ENCODE results near the gene NISCH. TPM values are rescaled to one million over a fixed set of nuclear protein-coding genes. Genes with fewer than 3 reads are reported as not detected.
"Not testable (repeated sequence)": the region's sequence is repeated elsewhere in the genome, so short reads cannot be mapped to it uniquely, and the experiment has no call there.

Gene NISCH
- total RNA-seq, 1 donor from 2014 or later: 70.0 TPM

DNA sequence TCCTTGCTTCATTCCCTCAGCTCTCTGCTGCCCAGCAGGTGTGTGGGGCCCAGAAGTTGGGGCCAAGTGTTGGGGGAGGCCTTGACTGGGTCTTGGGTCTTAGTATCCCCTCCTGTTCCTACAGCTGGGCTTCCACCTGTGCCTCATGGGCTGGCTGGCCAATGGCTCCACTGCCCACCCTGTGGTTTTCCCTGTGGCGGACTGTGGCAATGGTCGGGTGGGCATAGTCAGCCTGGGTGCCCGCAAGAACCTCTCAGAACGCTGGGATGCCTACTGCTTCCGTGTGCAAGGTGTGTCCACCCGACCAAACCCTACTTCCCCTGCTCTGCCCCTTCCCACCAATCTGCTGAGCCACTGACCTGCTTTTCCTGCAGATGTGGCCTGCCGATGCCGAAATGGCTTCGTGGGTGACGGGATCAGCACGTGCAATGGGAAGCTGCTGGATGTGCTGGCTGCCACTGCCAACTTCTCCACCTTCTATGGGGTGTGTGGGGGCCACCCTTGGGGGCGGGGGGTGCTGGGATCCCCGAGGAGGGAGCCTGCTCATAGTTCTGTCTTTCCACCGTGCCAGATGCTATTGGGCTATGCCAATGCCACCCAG, 67.3 kb downstream of the NISCH start:
- Mint-ChIP-seq H3K36me3 (ENCODE audit: low read depth) (peaks cover 5% of the 10 kb centered on the region), H3K27me3 (ENCODE audit: low read depth) (no peaks in the 10 kb centered on the region), H3K9me3 (no peaks in the 10 kb centered on the region), H3K4me3 (ENCODE audit: low read depth) (no peak overlapping the region), H3K27ac (no peak overlapping the region), H3K4me1 (ENCODE audit: low read depth) (no peaks in the 10 kb centered on the region)
- DNase-seq (ENCODE audit: low spot score): no peak
- intact Hi-C loops (cut with micrococcal nuclease): no loop called here

DNA sequence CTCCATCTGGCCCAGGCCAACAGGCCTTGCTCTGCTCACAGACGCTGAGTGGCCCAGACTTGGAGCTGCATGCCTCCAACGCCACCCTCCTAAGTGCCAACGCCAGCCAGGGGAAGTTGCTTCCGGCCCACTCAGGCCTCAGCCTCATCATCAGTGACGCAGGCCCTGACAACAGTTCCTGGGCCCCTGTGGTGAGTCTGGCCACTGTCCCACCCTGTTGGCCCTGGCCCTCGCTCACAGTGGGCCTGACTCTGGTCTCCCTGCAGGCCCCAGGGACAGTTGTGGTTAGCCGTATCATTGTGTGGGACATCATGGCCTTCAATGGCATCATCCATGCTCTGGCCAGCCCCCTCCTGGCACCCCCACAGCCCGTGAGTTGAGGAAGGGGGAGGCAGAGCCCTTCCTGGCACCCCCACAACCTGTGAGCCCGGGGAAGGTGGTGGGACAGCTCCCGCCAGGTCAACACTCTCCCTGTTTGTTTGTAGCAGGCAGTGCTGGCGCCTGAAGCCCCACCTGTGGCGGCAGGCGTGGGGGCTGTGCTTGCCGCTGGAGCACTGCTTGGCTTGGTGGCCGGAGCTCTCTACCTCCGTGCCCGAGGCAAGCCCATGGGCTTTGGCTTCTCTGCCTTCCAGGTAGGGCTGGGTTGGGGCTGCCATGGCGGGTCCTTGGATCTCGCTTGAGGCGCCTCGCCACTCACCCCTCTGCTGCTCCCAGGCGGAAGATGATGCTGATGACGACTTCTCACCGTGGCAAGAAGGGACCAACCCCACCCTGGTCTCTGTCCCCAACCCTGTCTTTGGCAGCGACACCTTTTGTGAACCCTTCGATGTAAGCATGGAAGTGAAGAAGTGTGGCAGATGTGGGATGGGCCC, 68.2 kb downstream of the NISCH start:
- no peak overlapping the region for H3K27ac Mint-ChIP-seq
- no peaks in the 10 kb centered on the region for H3K4me1 Mint-ChIP-seq (ENCODE audit: low read depth)
- no peaks in the 10 kb centered on the region for H3K27me3 Mint-ChIP-seq (ENCODE audit: low read depth)
- no peak overlapping the region for H3K4me3 Mint-ChIP-seq (ENCODE audit: low read depth)
- peaks cover 11% of the 10 kb centered on the region for H3K36me3 Mint-ChIP-seq (ENCODE audit: low read depth)
- no peak for DNase-seq (ENCODE audit: low spot score)
- intact Hi-C loops (cut with micrococcal nuclease): no loop called here
- H3K9me3 Mint-ChIP-seq: no peaks in the 10 kb centered on the region

DNA sequence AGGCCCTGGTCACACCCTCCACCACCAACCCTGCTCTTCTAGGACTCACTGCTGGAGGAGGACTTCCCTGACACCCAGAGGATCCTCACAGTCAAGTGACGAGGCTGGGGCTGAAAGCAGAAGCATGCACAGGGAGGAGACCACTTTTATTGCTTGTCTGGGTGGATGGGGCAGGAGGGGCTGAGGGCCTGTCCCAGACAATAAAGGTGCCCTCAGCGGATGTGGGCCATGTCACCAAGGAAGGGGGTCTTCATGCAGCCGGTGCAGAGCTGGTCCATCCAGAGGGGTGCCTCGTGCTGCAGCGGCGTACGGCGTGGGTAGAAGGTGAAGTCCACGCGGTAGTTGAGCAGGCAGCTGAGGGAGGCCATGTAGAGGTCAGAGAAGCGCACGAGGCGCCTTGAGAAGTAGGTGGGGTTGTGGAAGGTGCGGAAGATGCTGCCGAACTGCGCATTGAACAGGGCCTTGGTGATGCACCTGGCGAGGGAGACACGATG, 68.9 kb downstream of the NISCH start:
- DNase-seq (ENCODE audit: low spot score): no peak
- intact Hi-C loops (cut with micrococcal nuclease): no loop called here
- Mint-ChIP-seq H3K9me3 (no peaks in the 10 kb centered on the region), H3K4me3 (ENCODE audit: low read depth) (no peak overlapping the region), H3K36me3 (ENCODE audit: low read depth) (peaks cover 11% of the 10 kb centered on the region), H3K27me3 (ENCODE audit: low read depth) (no peaks in the 10 kb centered on the region), H3K27ac (no peak overlapping the region), H3K4me1 (ENCODE audit: low read depth) (no peaks in the 10 kb centered on the region)

DNA sequence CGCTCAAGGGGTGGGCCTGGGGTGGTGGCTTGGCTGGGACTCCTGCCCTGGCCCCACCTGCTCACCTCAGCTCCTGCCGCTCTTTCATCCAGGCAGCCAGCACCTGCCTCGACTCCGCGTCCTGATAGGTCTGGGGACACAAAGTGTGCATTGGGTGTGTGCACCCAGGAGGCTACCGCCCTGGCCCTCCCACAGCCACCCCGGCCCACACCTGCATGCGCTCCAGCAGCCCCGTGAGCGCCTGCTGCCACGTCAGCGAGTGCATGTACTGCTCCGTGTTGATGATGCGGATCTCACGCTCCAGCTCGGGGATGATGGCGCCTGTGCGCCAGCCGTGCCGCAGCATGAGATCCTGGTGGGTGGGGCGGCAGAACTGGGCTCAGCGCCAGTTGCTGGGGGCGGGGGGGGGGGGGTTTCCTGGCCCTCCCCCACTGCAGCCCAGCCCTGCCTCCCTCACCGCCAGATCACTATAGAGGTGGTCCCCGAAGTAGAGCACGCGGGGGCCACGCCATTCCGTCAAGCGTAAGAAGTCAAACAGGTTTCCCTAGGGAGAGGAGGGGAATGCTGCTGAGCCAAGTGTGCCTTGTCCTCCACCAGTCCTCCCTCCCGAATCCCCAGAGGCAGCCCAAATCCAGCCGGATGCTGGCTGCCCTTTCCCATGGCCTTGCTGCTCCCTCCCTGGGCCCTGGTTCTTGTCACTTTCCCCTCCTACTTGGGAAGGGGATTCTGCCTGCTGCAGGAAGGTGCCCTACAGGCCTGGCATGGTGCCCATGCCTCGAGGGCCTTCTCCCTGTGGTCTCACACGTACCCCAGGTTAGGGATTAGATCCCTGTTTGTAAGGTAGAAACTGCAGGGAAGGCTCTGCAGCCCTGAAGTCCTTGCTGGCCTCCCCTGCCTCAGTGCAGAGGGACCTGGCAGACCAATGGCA, 69.6 kb downstream of the NISCH start:
- Mint-ChIP-seq H3K4me1 (ENCODE audit: low read depth) (no peaks in the 10 kb centered on the region), H3K4me3 (ENCODE audit: low read depth) (no peak overlapping the region), H3K9me3 (no peaks in the 10 kb centered on the region), H3K27me3 (ENCODE audit: low read depth) (no peaks in the 10 kb centered on the region), H3K27ac (no peak overlapping the region), H3K36me3 (ENCODE audit: low read depth) (peaks cover 14% of the 10 kb centered on the region)
- intact Hi-C loops (cut with micrococcal nuclease): no loop called here
- no peak for DNase-seq (ENCODE audit: low spot score)

DNA sequence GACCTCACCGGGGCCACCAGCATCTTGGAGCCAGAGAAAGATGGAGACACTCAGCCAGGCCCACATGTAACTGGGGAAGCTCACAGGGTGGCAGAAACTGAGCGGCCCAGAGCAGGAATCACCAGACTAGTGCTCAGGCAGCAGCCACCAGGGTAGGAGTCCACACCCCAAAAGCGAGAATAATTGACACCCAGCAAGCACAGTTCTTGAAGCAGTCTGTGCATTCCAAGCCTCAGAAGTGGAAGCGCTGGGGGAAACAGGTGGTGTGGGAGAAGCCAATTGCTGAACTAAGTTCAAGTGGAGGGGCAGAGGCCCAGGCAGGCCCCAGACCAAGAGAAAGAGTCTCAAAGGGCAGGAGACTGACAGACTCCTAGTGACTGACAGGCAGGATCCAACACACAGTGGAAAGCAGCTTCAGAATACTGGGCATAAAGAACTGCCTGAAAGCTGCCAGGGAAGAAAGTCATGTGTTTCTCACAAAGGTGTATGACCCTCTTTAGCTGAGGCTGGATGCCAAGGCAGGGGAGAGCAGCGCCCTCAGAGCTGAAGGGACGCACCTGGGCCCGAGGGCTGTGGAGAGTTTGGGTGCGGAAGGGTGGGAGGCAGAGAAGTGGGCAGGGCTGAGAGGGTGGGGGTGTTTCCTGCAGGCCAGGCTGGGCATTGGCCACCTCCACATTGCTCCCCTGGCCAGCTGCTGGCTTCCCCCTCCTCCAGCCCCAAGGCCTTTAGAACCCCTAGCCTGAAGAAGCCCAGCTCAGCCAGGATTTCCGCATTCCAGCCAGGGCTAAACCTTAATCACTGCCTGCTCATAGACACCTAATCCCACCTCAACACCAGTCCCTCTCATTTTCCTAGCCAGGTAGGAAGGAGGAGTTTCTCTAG, 70.5 kb downstream of the NISCH start:
- Mint-ChIP-seq H3K36me3 (ENCODE audit: low read depth) (peaks cover 14% of the 10 kb centered on the region), H3K27me3 (ENCODE audit: low read depth) (no peaks in the 10 kb centered on the region), H3K4me1 (ENCODE audit: low read depth) (no peaks in the 10 kb centered on the region), H3K27ac (no peak overlapping the region), H3K9me3 (no peaks in the 10 kb centered on the region), H3K4me3 (ENCODE audit: low read depth) (no peak overlapping the region)
- no peak for DNase-seq (ENCODE audit: low spot score)
- intact Hi-C loops (cut with micrococcal nuclease): no loop called here

DNA sequence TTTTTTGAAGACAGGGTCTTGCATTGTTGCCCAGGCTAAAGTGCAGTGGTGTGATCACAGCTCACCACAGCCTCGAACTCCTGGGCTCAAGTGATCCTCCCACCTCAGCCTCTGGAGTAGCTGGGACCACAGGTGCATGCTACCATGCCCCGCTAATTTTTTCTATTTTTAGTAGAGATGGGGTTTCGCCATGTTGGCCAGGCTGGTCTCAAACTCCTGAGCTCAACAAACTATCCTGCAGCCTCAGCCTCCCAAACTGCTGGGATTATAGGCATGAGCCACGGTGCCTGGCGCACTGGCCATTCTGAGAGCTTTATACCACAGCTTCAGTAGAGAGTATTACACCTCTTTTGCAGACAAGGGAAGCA, 71.3 kb downstream of the NISCH start:
- DNase-seq (ENCODE audit: low spot score); H3K27ac Mint-ChIP-seq; H3K4me1 Mint-ChIP-seq (ENCODE audit: low read depth); H3K27me3 Mint-ChIP-seq (ENCODE audit: low read depth); H3K9me3 Mint-ChIP-seq; H3K4me3 Mint-ChIP-seq (ENCODE audit: low read depth); intact Hi-C loops (cut with micrococcal nuclease): not testable (repeated sequence)
- peaks cover 14% of the 10 kb centered on the region for H3K36me3 Mint-ChIP-seq (ENCODE audit: low read depth)

DNA sequence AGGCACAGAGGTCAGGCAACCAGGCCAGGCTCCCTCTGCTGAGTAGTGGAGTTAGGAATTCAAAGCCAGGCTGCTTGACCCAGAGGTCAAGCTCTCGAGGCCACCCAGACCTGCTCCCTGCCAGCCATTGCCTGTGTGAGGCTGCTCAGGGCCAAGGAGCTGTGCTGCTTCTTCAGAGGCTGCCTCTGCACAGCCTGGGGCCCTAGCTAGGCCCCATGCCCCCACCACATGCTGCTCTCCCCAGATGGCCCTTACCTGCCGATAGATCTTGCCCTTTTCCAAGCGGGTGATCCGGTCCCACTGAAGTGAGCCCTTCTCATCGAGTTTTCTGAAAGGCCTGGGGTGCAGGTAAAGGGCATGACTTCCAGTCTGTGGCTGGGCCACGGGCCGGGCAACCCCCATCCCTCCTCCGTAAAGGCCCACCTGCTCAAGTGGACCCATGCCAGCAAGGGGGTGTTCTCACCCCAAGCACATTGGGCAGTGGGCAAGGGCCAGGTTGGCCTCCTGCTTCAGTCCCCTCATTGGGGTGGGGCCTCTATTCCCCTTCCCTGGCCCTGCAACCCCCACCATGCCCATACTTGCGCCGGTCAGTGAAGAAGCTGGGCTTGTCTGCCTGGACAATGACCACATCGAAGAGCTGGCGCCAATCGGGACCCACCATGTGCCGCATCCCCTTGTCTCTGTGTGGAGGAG, 71.8 kb downstream of the NISCH start:
- H3K27me3 Mint-ChIP-seq (ENCODE audit: low read depth): no peaks in the 10 kb centered on the region
- no peaks in the 10 kb centered on the region for H3K9me3 Mint-ChIP-seq
- no peak for DNase-seq (ENCODE audit: low spot score)
- H3K4me1 Mint-ChIP-seq (ENCODE audit: low read depth): no peaks in the 10 kb centered on the region
- intact Hi-C loops (cut with micrococcal nuclease): no loop called here
- no peak overlapping the region for H3K27ac Mint-ChIP-seq
- peaks cover 14% of the 10 kb centered on the region for H3K36me3 Mint-ChIP-seq (ENCODE audit: low read depth)
- no peak overlapping the region for H3K4me3 Mint-ChIP-seq (ENCODE audit: low read depth)

DNA sequence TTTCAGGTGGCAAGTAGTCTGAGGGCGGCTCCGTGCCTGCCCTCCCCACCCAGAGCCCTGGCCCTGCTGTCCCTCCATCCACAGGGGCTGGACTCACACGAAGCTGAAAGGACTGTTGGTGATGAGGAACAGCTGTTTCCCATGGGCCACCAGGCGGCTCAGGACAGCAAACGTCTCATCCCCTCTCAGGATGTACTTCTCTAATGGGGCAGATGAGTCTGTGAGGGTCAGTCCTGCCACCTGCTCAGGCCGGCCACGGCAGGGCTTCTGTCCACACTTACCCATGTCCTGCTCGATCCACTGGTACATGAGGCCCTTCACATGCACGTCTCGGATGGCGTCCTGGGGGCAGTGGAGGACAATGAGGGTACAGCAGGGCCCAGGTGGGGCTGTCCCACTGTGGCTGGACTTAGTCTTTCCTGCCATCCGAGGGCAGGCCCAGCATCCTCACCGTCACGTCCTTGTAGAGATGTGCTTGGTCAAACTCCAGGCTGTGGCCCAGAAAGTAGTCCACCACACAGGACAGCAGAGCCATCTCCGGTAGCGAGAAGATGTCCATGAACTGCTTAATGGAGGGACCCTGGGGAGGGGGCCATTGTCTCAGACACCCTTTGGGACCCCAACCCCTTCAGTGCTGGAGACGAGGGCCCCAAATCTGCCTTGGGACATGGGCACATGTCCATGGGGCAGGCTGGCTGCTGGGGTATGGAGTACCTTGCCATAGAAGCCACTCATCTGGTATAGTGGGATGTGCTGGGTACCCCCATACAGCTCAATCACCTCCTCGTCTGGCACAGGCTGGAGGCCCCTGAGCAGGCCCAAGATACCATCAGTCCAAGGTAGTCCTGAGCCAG, 72.6 kb downstream of the NISCH start:
- no peaks in the 10 kb centered on the region for H3K9me3 Mint-ChIP-seq
- no peak for DNase-seq (ENCODE audit: low spot score)
- intact Hi-C loops (cut with micrococcal nuclease): no loop called here
- H3K4me1 Mint-ChIP-seq (ENCODE audit: low read depth): peaks cover 5% of the 10 kb centered on the region
- H3K27ac Mint-ChIP-seq: no peak overlapping the region
- no peak overlapping the region for H3K4me3 Mint-ChIP-seq (ENCODE audit: low read depth)
- H3K27me3 Mint-ChIP-seq (ENCODE audit: low read depth): no peaks in the 10 kb centered on the region
- H3K36me3 Mint-ChIP-seq (ENCODE audit: low read depth): peaks cover 17% of the 10 kb centered on the region

DNA sequence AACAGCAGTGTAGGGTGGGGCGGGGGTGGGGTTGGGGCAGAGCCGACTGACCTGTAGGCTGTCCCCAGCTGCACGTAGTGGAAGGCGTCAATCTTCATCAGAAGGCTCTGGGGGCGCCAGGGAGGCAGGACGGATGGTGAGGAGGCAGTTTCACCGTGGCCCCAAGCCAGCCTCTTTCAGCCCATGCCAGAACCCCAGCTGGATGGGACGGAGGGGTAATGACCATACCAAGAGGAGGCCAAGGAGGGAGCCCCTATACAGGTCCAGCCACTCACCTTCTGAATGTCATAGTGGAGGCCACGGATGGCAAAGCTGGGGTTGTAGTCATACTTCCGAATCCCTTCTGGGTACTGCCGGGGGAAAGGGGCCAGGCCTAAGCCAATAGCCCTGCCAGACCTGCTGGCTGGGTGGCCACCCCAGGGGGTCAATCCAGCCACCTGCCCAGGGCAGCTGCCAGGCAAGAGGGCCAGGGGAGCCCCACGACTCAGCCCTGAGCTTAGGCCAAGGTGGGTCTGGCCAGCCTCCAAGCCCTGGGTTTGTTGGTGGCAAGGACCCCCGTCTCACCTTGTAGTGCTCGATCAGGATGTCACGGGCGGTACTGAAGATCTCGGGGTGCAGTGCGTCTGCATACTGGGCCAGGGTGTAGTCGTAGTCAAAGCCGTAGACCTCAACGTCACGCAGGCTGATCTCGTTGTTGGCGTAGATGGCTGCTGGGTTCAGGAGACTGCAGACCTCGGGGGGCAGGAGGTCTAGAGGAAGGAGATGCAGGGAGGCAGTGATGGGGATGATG, 73.4 kb downstream of the NISCH start:
- peaks cover 17% of the 10 kb centered on the region for H3K36me3 Mint-ChIP-seq (ENCODE audit: low read depth)

DNA sequence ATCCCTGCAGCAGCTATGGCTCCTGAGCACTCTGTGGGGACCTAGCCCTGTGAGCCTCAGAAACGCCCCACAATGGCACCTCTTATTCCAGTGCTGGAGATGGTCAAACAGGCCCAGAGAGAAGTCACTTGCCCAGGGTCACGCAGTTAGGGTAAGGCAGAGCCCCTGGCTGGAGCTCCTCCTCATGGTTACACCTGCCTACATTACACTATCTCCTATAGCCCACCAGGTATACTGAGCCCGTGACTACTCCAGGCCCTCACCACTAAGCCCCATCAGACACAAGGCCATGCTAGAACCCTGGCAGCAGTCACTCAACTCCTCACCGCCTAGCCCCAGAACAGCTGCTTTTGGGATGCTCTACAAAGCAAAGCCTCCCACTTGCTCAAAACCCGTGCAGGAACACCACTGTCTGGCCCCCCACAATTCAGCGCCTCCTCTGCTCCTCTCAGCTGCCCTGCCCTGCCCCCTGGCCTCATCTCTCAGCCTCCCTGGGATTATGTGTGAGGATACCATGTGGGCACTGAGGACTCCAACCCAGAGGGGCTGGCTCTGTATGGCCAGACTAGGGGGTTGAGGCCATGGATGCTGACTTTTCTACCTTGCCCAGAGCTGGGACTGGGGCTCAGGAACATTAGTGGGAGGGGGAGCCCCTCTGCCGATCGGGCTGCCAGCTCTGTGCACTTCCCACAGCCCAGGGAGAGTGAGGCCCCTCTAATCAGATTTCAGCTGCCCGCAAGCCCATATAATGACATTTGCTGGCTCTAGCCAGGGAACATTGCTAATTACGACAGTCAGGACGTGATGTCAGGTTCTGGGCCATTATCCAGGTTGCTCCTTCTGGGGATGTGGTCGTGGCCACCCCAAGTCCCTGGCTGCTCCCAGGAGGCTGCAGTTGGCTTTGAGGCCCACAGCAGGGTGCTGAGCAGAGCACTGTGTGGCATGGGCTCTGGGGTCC, 74.3 kb downstream of the NISCH start:
- Mint-ChIP-seq H3K4me1 (ENCODE audit: low read depth) (peaks cover 6% of the 10 kb centered on the region), H3K9me3 (no peaks in the 10 kb centered on the region), H3K27ac (no peak overlapping the region), H3K27me3 (ENCODE audit: low read depth) (no peaks in the 10 kb centered on the region), H3K36me3 (ENCODE audit: low read depth) (peaks cover 17% of the 10 kb centered on the region), H3K4me3 (ENCODE audit: low read depth) (no peak overlapping the region)
- intact Hi-C loops (cut with micrococcal nuclease): loop anchor here (10.0 kb wide), 2 partner anchors 365 to 475 kb away; partner anchors contain the start of genes DUSP7 and STIMATE
- no peak for DNase-seq (ENCODE audit: low spot score)

More for the DNA sequence above, 73.4 kb downstream of the NISCH start:
- H3K4me1 Mint-ChIP-seq (ENCODE audit: low read depth): peaks cover 5% of the 10 kb centered on the region
- no peaks in the 10 kb centered on the region for H3K9me3 Mint-ChIP-seq
- H3K27me3 Mint-ChIP-seq (ENCODE audit: low read depth): no peaks in the 10 kb centered on the region
- H3K4me3 Mint-ChIP-seq (ENCODE audit: low read depth): no peak overlapping the region
- DNase-seq (ENCODE audit: low spot score): no peak
- H3K27ac Mint-ChIP-seq: no peak overlapping the region
- intact Hi-C loops (cut with micrococcal nuclease): no loop called here
